GM18870 (cell line): ENCODE results near the gene IL1RAPL2.
"Not testable (repeated sequence)": the region's sequence is repeated elsewhere in the genome, so short reads cannot be mapped to it uniquely, and the experiment has no call there.

Source experiments
- ATAC-seq: cut with Tn5 transposase; IDR thresholded peaks from one replicate; pipeline ENCODE4 v1.9.1; 2021; ENCODE audit warnings: moderate library complexity; ENCODE audit not compliant: unreplicated experiment

Gene IL1RAPL2

DNA sequence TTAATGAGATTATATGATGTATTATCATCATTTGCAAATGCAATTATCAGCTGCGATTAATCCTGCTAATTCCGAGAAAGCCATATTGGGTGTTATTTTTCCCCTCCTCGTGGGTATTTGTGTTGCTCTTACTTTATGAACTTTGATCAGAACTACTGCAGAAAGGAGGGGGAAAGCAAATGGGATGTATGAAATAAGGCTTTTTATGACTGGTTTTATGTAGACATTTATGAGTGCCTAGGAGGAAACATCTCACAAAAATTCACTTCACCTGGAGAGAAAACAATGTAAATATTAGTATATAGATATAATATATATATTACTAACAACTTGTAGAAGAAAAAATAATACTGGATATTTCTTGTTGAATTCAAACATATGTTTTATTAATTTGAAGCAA lies 440.1 kb downstream of the IL1RAPL2 start:
- ATAC-seq = no peak

DNA sequence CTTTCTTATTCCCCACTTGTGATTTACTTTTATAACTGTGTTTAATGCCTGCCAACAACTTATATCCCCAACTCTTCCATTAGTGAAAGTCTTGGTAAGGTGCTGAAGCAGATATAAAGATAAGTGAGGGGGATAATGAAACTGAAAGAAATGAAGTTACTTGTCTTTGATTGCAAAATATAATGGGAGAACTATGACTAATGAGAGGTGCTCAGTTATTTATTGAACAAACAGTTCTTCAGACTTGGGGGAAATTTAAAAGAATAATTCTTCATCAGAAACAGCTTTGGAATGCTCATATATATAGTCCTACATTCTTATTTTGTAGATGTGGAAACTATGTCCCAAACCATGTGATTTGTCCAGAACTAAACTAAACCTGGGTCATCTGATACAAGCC lies 441.0 kb downstream of the IL1RAPL2 start:
- no peak for ATAC-seq

- no peak for ATAC-seq
Measured at GRCh38 chrX:105013719-105014118, 447.7 kb downstream of the IL1RAPL2 start.

GRCh38 chrX:105017641-105018040 lies 451.6 kb downstream of the IL1RAPL2 start:
- ATAC-seq = no peak

DNA sequence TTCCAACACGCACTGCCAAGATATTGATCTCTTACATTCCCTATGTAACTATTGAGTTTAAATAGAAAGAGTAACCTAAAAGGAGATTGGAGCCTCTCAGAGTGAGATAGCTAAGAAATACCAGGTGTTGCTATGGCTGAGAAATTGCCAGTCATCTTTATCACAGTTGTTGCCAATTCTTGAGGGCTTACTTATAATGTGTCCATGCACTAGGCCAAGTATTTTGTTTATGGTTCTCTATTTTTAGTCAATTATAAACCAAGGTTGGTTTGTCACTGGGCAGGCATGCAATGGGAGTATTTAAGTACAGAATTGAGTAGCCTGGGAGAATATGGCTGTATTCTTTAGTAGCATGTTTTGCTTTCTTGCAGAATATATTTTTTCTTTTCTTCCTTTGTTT lies 452.9 kb downstream of the IL1RAPL2 start:
- ATAC-seq = no peak

GRCh38 chrX:105028962-105029361 lies 463.0 kb downstream of the IL1RAPL2 start:
- not testable (repeated sequence) for ATAC-seq

- ATAC-seq = no peak
Measured at GRCh38 chrX:105038672-105039328, 472.8 kb downstream of the IL1RAPL2 start.

GRCh38 chrX:105050921-105051320 lies 484.9 kb downstream of the IL1RAPL2 start:
- ATAC-seq = no peak

DNA sequence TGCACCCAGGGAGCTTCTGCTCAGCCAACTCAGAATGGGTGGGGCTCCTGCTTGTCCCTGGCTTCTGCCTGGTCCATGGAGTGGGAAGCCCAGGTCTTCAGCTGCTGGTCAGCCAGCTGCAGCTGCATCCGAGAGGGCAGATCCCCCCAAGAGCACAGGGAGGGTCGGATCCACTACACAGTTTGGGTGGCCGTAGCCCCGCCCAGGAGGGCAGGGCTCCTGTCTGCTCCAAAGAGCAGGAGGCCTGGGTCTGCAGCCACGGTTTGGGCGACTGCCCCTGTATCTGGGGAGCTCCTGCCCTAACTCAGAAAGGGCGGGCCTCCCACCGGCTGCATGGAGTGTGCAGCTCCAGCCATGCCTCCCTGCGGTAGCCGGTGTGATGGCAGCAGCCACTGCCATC lies 485.4 kb downstream of the IL1RAPL2 start:
- no peak for ATAC-seq

- ATAC-seq = no peak
Measured at GRCh38 chrX:105052926-105053325, 486.9 kb downstream of the IL1RAPL2 start.

- no peak for ATAC-seq
Measured at GRCh38 chrX:105063743-105064142, 497.7 kb downstream of the IL1RAPL2 start.

GRCh38 chrX:105098201-105098600 lies 532.2 kb downstream of the IL1RAPL2 start:
- ATAC-seq = no peak

DNA sequence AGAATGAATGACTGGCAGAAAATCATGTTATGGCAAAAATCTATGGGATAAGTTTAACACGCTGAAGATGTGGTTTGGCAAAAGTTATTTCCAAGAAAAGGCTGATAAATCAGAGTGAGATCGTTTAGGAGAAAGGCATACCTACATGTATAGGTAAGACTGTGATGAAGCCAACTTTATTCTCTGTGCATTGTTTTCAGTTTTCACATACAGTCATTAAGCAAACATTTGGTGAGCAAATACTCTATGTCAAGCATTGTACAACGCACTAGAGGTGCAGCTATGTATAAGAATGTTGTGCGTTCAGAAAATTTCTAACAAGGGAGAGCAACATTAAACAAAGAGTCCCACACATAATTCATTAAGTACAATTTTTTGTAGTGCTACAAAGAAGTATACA lies 532.8 kb downstream of the IL1RAPL2 start:
- ATAC-seq = no peak

GRCh38 chrX:105101378-105101777 lies 535.4 kb downstream of the IL1RAPL2 start:
- peak; percentile 88 for ATAC-seq

DNA sequence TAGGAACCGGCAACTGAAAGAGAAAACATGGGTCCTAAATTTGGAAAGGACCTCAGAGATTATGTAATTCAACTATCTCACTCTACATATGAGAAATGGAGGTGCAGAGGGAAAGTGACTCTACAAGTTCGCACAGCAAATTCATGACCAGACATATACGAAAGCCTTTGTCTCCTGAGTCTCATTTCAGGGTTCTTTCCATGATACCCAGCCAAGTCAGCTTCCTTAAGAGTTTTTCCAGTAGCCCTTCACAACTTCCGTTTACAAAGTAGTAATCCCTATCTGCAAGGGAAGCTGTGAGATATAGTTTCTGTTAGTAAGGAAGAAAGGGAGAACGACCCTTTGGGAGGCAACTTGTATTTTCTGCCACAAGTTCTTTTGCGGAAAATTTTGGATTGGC lies 543.9 kb downstream of the IL1RAPL2 start:
- no peak for ATAC-seq

- no peak for ATAC-seq
Measured at GRCh38 chrX:105114554-105115130, 548.6 kb downstream of the IL1RAPL2 start.

DNA sequence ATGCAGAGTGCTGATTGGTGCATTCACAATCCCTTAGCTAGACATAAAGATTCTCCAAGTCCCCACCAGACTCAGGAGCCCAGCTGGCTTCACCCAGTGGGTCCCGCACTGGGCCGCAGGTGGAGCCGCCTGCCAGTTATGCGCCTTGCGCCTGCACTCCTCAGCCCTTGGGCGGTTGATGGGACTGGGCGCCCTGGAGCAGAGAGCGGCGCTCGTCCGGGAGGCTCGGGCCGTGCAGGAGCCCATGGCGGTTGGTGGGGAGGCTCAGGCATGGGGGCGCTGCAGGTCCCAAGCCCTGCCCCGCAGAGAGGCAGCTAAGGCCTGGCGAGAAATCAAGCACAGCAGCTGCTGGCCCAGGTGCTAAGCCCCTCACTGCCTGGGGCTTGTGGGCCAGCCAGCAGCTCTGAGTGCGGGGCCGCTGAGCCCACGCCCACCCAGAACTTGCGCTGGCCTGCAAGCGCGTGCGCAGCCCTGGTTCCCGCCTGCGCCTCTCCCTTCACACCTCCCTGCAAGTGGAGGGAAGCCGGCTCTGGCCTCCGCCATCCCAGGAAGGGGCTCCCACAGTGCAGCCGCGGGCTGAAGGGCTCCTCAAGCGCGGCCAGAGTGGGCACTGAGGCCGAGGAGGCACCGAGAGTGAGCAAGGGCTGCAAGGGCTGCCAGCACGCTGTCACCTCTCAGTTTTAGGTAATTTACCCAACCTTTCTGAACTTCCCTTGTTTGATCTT lies 549.8 kb downstream of the IL1RAPL2 start:
- not testable (repeated sequence) for ATAC-seq

- ATAC-seq = no peak
Measured at GRCh38 chrX:105116486-105116885, 550.5 kb downstream of the IL1RAPL2 start.

DNA sequence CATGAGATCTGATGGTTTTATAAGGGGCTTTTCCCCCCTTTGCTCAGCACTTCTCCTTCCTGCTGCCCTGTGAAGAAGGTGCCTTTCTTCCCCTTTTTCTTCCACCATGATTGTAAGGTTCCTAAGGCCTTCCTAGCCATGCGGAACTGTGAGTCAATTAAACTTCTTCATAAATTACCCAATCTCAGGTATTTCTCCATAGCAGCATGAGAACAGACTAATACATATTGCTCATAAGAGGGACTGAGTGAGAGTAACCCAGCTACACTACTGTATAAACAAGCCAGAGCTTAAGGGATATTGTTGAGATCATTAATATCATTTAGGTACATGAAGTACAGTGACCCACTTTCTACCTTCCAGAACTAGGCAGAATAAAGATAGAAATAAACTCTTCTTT lies 551.6 kb downstream of the IL1RAPL2 start:
- ATAC-seq = no peak

DNA sequence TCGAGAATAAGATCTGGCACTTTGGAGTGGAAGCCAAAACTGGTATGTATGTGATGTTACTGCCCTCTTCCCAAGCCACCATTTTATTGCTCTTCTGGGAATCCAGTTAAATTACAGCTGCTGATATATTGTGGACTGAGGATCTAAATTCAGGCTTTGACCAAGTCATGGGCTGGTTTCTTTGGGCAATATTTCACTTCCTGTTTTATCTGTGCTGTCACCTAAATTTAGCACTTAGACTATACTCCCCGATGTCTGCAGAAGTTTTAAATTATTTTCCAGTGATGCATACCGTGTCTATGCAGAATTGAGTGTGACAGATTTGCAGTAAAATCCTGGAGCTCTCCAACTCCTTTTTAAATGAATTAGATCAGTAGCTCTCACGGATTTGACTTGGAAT lies 554.5 kb downstream of the IL1RAPL2 start:
- no peak for ATAC-seq

- no peak for ATAC-seq
Measured at GRCh38 chrX:105121186-105121585, 555.2 kb downstream of the IL1RAPL2 start.

DNA sequence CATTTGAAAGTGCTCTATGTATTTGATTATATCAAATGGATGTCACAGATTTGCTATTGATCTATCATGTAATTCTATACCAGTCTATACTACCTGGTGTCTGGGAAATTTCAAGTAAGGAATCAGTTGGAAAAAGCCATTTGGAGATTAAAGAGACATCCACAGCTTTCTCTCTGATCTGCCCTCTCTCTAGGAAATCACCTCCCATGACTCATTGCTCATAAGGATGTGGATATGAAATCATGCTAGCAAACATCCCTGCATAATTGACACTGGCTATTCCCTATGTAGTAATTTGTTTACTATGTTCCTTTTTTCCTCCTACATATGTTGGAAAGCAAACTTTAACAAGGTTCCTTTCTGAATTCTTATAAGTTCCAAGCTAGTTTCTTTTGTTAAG lies 560.2 kb downstream of the IL1RAPL2 start:
- no peak for ATAC-seq
